Right atrium auricular region (tissue), 2 donors: ENCODE results near the gene SFXN1. TPM values are rescaled to one million over a fixed set of nuclear protein-coding genes. Genes with fewer than 3 reads are reported as not detected.

Experiments
- DNase-seq: peaks from one replicate; pipeline ENCODE4 v3.0.0-alpha.2; 2019; ENCODE audit warnings: low spot score
- H3K27ac ChIP-seq, 2 donors: fragments of 200-600 bp; sonication (generic); 1 replicate in 1 of 2; 2 replicates in 1 of 2; pipeline ENCODE4 v1.5.1; 2016 to 2019
- H3K27me3 ChIP-seq, 2 donors: fragments of 200-600 bp; sonication (generic); one replicate each; pipeline versions ENCODE4 v1.5.1 to v1.6.0; 2017 to 2019
- H3K36me3 ChIP-seq: fragments of 200-600 bp; sonication (generic); one replicate; pipeline ENCODE4 v1.5.1; 2016
- H3K4me1 ChIP-seq, 2 donors: fragments of 200-600 bp; sonication (generic); one replicate each; pipeline versions ENCODE4 v1.5.1 to v1.6.0; 2017 to 2019
- H3K4me3 ChIP-seq, 2 donors: fragments of 200-600 bp; sonication (generic); 1 replicate in 1 of 2; 2 replicates in 1 of 2; pipeline ENCODE4 v1.5.1; 2017 to 2019; ENCODE audit warnings: mild to moderate bottlenecking in 1 of 2, moderate library complexity in 1 of 2
- H3K9me3 ChIP-seq, 2 donors: fragments of 200-600 bp; sonication (generic); one replicate each; pipeline ENCODE4 v1.5.1; 2019
- total RNA-seq, 2 donors: library from RNA; depleted of rRNA; stranded (reverse); fragments of >200 nt; gene quantifications; one replicate each; pipeline ENCODE4 v1.1.0, GENCODE V29; 2016
- TF ChIP-seq, protein P1 (sequence below), 2 donors: fragments of 200-600 bp; sonication (generic); IDR thresholded peaks; one replicate each; pipeline ENCODE4 v1.5.1; 2019; ENCODE audit warnings: antibody characterized with exemption in 2 of 2

The SFXN1 gene
- total RNA-seq, 2 donors from 2014 or later = 23.3 to 33.0 TPM

DNA sequence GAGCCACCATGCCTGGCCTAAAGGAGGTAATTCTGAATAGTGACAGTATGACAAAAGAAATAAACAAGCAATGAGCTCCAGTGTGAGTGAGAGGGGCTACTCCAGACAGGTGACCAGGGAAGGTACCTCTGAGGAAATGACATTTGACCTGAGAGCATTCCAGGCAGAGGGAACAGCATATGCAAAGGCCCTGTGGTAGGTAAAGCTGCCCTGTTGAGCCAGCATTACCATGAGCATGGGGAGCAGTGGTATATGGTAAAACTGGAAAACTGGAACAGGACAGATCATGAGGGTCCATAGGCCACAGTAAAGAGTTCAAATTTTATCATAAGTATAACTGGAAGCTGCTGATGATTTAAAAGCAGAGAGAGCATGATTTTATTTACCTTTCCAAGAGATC, 6.0 kb upstream of the SFXN1 start:
- H3K9me3 ChIP-seq = no peaks in the 10 kb centered on the region
- TF ChIP-seq, protein P1, sequence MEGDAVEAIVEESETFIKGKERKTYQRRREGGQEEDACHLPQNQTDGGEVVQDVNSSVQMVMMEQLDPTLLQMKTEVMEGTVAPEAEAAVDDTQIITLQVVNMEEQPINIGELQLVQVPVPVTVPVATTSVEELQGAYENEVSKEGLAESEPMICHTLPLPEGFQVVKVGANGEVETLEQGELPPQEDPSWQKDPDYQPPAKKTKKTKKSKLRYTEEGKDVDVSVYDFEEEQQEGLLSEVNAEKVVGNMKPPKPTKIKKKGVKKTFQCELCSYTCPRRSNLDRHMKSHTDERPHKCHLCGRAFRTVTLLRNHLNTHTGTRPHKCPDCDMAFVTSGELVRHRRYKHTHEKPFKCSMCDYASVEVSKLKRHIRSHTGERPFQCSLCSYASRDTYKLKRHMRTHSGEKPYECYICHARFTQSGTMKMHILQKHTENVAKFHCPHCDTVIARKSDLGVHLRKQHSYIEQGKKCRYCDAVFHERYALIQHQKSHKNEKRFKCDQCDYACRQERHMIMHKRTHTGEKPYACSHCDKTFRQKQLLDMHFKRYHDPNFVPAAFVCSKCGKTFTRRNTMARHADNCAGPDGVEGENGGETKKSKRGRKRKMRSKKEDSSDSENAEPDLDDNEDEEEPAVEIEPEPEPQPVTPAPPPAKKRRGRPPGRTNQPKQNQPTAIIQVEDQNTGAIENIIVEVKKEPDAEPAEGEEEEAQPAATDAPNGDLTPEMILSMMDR (IDR thresholded peaks at IDR 0.05) = no peak
- DNase-seq = no peak
- H3K4me1 ChIP-seq = no peaks in the 10 kb centered on the region
- H3K36me3 ChIP-seq = no peaks in the 10 kb centered on the region
- no peak overlapping the region for H3K27ac ChIP-seq
- H3K4me3 ChIP-seq = no peak overlapping the region
- H3K27me3 ChIP-seq = no peaks in the 10 kb centered on the region

DNA sequence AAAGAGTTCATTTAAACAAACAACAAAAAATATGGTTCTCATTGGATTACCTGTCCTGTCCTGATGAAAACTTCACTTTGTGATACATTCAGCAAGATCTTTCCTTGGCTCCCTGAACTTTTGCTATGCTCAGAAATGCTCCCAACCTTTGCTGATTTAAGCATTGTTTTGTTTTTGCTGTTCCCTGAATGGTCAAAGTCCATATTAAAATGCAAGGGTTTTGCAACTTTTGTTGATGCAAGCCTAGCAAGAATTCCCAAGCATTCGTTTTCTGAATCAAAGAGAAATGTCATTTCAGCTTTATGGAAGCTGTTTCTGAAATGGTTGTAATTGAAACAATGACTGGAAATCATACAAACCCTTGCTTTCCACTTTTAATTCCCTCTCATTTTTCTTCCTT, 3.1 kb upstream of the SFXN1 start:
- no peaks in the 10 kb centered on the region for H3K9me3 ChIP-seq
- H3K4me1 ChIP-seq = peaks cover 0 to 14% of the 10 kb centered on the region in 2 donors
- TF ChIP-seq, protein P1 (IDR thresholded peaks at IDR 0.05) = no peak
- H3K4me3 ChIP-seq = no peak overlapping the region
- H3K27ac ChIP-seq = no peak overlapping the region
- no peak for DNase-seq
- no peaks in the 10 kb centered on the region for H3K27me3 ChIP-seq
- no peaks in the 10 kb centered on the region for H3K36me3 ChIP-seq

DNA sequence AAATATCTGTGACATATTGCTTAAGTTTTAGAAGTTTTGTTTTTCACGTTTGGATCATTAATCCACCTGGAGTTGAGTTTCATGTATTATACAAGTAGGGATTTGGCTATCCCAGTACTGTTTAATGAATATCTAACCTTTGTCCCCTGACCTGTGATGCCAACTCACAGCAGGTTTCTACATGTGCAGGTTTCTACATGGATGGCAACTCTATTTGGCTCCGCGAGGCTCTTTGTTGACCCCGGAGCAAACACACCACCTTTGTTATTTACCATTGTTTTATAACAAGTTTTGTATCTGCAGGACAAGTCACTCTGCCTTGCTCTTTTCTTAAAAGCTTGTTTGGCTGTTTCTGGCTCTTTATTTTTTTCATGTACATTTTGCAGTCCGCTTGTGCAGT, 920 bp upstream of the SFXN1 start:
- H3K36me3 ChIP-seq = no peaks in the 10 kb centered on the region
- no peak for DNase-seq
- TF ChIP-seq, protein P1 (IDR thresholded peaks at IDR 0.05) = no peak
- no peak overlapping the region for H3K27ac ChIP-seq
- no peaks in the 10 kb centered on the region for H3K27me3 ChIP-seq
- no peak overlapping the region for H3K4me3 ChIP-seq
- H3K9me3 ChIP-seq = no peaks in the 10 kb centered on the region
- peaks cover 0 to 14% of the 10 kb centered on the region in 2 donors for H3K4me1 ChIP-seq

DNA sequence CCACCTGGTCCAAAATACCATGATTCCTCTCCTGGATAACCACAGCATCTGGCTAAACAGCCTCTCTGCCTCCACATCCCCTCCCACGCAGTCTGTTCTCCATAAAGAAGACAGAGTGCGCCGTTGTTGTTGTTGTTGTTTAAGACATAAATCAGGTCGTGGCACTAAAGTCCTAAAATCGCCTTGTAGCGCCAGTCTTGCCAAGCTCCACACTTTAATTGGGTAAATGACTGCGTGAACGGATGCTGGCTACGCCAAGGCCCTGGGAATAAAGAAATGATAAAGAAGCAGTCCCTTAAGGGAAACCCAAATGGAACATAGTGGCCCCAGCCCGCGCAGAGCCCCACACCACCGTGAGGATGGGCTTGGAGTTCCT, 364 bp upstream of the SFXN1 start:
- no peak for DNase-seq
- H3K27me3 ChIP-seq = no peaks in the 10 kb centered on the region
- no peaks in the 10 kb centered on the region for H3K9me3 ChIP-seq
- peak overlapping the region; percentile 74 to 88 for H3K27ac ChIP-seq
- H3K4me1 ChIP-seq = peaks cover 0 to 14% of the 10 kb centered on the region in 2 donors
- no peaks in the 10 kb centered on the region for H3K36me3 ChIP-seq
- TF ChIP-seq, protein P1 (IDR thresholded peaks at IDR 0.05) = no peak
- peak overlapping the region; percentile 83 to 89 for H3K4me3 ChIP-seq

DNA sequence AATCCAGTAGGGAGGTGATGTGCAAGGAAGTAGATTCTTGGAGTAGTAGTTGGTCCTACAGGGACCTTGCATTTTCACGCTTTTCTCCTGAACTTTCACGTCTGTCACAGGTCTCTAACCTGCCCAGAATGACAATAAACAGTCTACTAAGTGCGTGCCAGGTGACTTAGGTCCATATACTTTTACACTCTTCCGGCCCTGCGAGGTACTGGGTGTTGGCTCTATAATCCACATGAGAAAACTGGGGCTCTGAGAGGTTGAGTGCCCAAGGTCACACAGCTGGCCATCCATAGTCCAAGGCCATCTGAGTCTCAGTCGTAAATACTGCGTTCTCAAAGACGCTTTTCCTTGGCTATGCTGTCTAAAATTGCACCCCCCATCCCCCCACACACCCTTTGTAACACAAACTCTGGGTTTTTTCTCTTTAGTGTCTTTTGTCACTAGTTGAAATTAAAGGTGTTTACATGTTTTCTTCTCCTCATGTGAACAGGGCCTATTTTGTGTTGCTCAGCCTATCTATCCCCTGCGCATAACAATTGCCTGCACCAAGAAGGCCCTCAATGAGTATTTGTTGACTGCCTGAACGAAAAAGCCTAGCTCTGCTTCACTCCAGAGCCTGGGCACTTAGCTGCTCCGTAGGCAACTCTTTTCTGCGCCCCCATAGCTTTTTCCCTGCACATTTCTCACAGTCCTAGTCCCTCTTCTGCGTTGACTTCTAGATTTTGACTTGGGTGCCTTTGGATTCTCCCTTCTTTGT, 943 bp downstream of the SFXN1 start:
- Histone ChIP-seq H3K4me1 (peaks cover 0 to 14% of the 10 kb centered on the region in 2 donors), H3K36me3 (no peaks in the 10 kb centered on the region), H3K27me3 (no peaks in the 10 kb centered on the region), H3K9me3 (no peaks in the 10 kb centered on the region), H3K27ac (peak overlapping the region; percentile 74 to 88), H3K4me3 (peak overlapping the region; percentile 83 to 89)
- TF ChIP-seq, protein P1 (IDR thresholded peaks at IDR 0.05) = no peak
- DNase-seq = no peak

DNA sequence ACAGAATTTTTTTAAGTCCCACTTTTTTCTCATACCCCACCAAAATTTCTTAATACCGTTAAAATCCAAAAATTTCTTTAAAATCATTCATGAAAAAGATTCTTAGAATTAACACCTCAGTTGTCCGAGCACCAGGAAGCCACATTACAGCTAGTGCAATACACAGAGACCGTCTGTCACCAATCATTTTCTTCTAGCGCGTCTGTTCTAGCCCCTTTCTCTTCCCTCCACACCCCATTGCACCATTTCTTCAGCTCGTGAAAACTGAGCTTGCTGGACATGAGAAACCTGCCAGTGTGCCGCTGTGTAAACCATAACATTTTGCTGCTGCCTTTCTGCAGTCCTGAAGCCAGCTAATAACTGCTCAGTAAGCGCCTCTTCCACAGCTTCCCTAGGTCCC, 5.0 kb downstream of the SFXN1 start:
- H3K4me3 ChIP-seq = no peak overlapping the region
- no peaks in the 10 kb centered on the region for H3K9me3 ChIP-seq
- no peak for DNase-seq
- no peak overlapping the region for H3K27ac ChIP-seq
- H3K4me1 ChIP-seq = peaks cover 0 to 13% of the 10 kb centered on the region in 2 donors
- H3K27me3 ChIP-seq = no peaks in the 10 kb centered on the region
- H3K36me3 ChIP-seq = no peaks in the 10 kb centered on the region
- TF ChIP-seq, protein P1 (IDR thresholded peaks at IDR 0.05) = no peak
